NAMALWA (cell line): ENCODE data around the gene GJB3.
"Not testable (repeated sequence)": the region's sequence is repeated elsewhere in the genome, so short reads cannot be mapped to it uniquely, and the experiment has no call there.

Experiments
- DNase-seq: peaks from one replicate; pipeline ENCODE4 v3.0.0-alpha.2; 2015; ENCODE audit warnings: low spot score

Gene GJB3

GRCh38 chr1:34786521-34787325, 5.7 kb downstream of the GJB3 start:
- DNase-seq = peak; percentile 80

DNA sequence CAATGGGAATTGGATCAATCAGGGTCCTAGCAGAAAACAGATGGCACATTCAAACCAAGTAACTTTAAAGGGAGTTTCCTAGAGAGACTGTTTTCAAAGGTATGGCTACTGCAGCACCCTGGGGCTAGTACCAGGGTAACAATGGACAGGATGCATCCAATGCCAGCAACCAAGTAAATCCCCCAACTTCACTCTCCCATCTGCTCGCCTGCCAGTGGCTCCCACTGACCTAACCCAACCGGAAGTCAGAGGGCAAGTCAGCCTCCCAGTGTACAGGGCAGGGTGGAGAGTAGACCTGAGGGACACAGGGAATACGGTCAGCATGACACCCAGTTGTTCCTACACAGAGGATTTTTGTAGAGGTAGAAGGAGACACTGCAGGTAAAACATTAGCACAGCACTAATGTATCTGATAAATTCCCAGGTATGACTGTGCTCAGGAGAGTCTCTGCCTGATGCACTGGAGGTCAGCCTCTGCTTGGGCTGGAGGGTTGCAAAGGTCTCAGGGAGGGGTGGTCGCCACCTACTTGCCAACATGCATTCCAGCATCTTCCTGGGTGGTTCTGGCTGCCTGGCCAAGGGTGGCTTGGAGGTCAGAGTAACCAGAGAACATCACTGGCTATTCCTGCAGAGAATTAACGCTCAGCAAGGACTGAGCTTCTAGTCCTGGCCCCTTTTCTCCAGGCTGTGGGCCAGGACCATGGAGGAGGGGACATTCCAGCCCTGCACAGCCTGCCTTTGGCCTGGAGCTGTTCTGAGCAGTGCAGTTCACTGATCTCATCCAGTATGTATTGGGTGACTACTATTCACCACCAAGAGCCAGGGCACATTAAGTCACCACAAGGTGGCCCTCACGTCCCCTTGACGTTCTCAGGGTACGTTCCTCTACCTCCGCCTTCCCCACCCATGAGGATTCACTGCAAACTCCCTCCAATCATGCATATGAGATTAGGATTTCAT, 6.7 kb downstream of the GJB3 start:
- DNase-seq = peak; percentile 51

- DNase-seq = no peak
Measured at GRCh38 chr1:34790985-34791384, 10.0 kb downstream of the GJB3 start.

DNA sequence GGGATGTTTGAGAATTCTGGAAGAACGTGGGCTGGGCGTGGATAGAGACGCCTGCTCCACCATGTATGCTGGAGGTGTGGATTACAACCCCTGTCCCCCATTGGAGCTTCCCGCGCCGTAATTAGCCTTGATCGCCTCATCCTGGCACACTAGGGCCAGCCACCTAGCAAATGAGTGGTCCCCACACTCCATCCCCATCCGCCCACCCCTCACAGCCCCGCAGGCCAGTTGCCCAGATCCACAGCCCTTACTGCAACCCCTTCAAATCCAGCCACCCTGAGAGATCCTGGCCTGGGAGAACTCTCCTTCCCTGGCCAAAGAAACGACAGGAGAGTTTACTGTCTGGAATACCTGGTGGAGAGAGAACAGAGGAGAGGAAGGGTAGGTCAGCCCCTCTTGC, 11.4 kb downstream of the GJB3 start:
- no peak for DNase-seq

DNA sequence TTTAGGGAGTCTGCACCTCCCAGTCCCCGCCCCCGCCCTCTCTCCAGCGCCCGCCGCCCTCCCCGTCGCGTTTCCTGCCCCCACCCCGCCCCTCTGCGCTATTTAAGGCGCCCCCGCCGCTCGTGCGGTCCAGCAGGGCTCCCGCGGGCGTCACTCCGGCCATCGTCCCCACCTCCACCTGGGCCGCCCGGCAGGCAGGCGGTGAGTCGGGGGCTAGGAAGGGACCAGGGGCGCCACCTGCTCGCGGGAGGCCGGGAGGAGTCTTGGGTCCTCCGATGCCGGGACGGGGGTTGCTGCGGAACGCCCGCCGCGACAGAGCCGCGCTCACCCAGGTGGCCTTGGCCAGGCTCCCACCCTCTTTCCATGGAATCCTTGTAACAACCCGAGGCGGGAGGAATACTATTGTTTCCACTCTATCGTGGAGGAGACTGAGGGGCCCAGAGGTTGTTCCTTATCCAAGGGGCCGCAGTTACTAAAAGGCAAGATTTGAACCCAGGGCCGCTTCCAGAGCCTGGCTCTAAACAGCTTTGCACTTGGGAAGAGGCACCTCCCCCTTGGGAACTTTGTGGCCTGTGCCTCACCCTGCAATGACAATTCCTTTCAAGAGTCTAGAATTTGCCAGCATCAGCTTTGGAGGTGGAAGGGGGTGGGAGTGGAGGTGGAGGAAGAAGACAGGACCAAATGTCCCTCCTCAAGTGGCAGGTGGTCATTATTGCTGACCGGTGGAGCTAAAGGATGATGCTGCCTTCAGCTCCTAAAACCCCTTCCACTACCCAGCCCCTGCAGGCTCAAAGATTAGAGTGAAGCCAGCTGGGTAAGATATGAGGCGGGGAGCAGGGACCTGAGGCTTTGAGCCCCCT, 12.1 kb downstream of the GJB3 start, which contains the start of gene GJA4:
TSS of gene GJA4 (plus strand) at position 132 of the 860 bp plus-strand sequence. CDS start 1,215 bp downstream, outside the sequence.
- DNase-seq = no peak

- DNase-seq = no peak
Measured at GRCh38 chr1:34794001-34794789, 13.2 kb downstream of the GJB3 start.

GRCh38 chr1:34794790-34795180, 13.8 kb downstream of the GJB3 start:
- DNase-seq = no peak

DNA sequence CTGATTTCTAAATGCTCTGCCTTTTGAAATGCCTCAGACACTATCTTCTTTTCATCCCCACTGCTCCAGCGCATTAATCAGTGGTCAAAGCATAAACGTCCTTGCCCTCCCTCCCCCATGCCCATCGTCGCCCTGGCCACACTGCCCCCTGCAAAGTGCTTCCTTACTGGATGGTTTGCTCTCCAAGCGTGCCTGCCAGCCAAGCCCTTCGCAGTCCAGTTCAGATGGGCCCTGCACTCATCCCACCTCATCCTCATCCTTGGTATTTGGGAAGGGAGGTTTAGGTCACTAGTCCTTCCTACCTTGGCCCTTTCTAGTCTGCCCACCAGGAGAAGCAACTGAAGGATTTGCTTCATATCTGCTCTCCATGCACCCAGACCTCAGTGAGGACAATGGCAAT, 14.9 kb downstream of the GJB3 start:
- no peak for DNase-seq

- DNase-seq = no peak
Measured at GRCh38 chr1:34796990-34797389, 16.0 kb downstream of the GJB3 start.

- no peak for DNase-seq
Measured at GRCh38 chr1:34800214-34800613, 19.2 kb downstream of the GJB3 start.

- DNase-seq = no peak
Measured at GRCh38 chr1:34803770-34804169, 22.8 kb downstream of the GJB3 start.

DNA sequence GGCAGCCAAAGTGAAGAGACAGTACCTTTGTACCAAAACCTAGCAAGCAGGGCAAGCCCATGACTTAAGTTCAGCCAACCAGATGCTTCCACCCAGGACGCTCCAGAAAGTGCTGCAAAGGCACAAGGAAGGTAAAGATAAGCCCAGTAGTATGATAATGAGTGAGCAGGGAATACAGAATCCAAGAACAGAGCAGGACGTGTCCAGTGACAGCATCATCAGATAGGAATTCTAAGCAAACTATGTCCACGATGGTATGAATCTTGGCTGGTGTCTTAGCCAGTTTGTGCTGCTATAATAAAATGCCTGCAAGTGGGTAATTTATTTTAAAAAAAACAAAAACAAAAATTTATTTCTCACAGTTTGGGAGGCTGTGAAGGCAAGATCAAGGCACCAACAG, 25.4 kb downstream of the GJB3 start:
- no peak for DNase-seq

DNA sequence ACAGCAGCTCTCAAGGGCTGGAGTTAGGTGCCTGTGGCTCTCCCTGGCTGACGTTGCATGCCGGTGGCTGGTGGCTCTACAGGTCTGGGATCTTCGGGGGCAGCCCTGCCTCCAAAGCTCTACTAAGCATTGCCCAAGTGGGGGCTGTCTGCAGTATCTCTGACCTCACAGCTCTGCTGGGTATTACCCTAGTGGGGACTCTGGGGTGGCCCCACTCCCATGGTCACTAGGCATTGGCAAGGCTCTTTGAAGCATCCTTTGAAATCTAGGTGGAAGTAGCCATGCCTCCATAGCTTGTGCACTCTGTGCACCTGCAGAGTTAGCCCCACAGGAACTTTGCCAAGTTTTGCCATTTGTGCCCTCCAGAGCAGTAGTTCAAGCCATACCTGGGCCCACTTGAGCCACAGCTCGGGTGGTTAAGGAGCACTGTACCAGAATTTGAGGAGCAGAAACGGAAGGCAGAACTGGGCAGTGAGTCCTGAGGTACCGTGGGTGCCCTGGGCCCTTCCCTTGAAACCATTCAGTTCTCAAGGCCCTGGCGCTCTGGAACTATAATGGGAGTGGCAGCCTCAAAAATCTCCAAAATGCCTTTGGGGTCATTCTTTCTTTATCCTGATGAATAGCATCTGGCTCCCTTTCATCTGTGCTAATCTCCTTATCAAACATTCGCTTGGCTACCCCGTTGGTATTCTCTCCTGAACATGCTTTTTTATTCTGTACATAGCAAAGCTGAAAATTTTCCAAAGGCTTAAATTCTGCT, 27.2 kb downstream of the GJB3 start:
- no peak for DNase-seq

DNA sequence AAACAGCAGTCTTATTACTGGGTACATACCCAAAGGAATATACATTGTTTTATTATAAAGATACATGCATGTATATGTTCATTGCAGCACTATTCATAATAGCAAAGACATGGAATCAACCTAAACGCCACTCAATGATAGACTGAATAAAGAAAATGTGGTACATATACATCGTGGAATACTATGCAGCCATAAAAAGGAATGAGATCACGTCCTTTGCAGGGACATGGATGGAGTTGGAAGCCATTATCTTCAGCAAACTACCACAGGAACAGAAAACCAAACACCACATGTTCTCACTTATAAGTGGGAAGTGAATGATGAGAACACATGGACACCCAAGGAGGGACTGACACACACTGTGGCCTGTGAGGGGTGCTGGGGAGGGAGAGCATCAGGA, 29.8 kb downstream of the GJB3 start:
- DNase-seq = not testable (repeated sequence)

- no peak for DNase-seq
Measured at GRCh38 chr1:34816332-34816731, 35.3 kb downstream of the GJB3 start.

DNA sequence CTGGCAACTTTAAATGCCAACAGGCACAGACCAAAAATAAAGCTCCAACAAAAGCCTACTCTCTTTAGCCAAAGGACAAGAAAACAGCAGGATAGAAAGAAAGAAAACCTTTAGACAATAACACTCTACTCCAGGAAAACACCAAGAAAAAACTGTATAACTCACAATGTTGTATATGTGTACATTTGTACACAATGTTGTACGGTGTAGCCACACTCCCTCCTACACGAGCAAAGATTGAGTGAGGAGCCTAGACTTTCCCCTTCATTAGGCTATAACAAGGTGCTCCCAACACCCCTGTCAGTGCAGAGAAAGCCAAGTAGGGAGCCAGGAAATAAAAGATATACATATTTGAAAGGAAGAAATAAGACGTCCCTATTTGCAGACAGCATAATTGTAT, 35.8 kb downstream of the GJB3 start:
- no peak for DNase-seq

GRCh38 chr1:34818862-34819261, 37.8 kb downstream of the GJB3 start:
- not testable (repeated sequence) for DNase-seq

GRCh38 chr1:34822202-34822601, 41.2 kb downstream of the GJB3 start:
- DNase-seq = no peak

GRCh38 chr1:34824817-34825454, 43.9 kb downstream of the GJB3 start:
- DNase-seq = no peak
